SK-N-MC (cell line): Measurements from ENCODE around the gene STPG2.

Source experiments
- EZH2 ChIP-seq: fragments of 200-600 bp; sonication (generic); IDR thresholded peaks from one replicate; pipeline ENCODE4 v1.6.1; 2017; ENCODE audit warnings: antibody characterized with exemption
- POLR2AphosphoS5 ChIP-seq: IDR thresholded peaks from 2 replicates; pipeline ENCODE4 v1.6.1; 2012; ENCODE audit warnings: mild to moderate bottlenecking, low read depth, low read length, borderline replicate concordance

DNA sequence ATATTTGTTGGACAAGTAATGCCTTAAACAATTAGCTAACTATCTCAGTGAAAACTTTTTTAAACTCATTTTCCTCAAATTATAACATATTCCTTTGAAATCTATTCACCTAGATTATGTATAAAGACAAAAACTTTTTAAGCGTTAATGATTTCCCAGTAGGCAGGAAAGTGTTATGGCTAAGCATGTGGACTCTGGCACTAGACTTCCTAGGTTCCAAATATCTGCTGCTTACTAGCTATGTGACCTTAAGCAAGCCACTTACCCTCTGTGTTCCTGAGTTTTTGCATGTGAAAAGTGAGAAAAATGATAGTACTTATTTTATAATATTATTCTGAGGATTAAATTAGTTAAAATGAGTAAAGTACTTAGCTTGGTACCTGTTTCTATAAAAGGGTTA, 301.8 kb downstream of the STPG2 start:
- TF ChIP-seq EZH2 (no peak), POLR2AphosphoS5 (no peak)
